Adipose tissue (tissue), 3 donors: ENCODE results near the gene AVEN. TPM values are rescaled to one million over a fixed set of nuclear protein-coding genes. Genes with fewer than 3 reads are reported as not detected.

Experiments used
- H3K27ac ChIP-seq: one replicate; pipeline ENCODE4 v1.5.1; 2013; ENCODE audit warnings: low read depth, low read length
- whole genome bisulfite sequencing, 3 donors: extraction: QIAGEN DNeasy Blood & Tissue Kit; methylation state at CpG; one replicate each; pipeline ENCODE4 v1.1.7; 2013; 5-methylcytosine and 5-hydroxymethylcytosine counted together
- polyA plus RNA-seq, 3 donors: library from polyadenylated mRNA; stranded (reverse); fragments of 200-250 nt; gene quantifications; one replicate each; pipeline ENCODE4 v1.2.3, GENCODE V29; 2013
- donor health status: healthy with polysubstance abuse.
- donor health status: Bipolar disorder and iron deficiency.
- donor health status: healthy.

AVEN gene
- polyA plus RNA-seq, 3 donors, result 12.9 to 18.6 (median 16.2) TPM

DNA sequence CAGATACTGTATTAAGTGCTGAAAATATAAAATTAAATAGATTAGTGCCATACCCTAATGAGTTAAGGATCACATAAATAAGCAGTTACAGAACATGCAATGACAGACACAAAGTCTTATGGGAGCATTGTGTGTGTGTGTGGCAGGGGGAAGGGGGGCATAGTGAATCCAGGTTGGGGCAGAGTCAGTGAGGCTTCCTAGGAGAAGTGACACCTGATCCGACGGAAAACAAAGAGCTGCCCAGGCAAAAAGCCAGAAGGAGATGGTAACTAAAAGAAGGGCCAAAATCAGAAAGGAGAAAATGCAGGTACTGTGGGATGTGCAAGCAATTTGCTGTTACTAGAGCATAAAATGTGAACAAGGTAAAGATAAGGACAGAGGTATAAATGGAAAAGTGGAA lies 150.8 kb downstream of the AVEN start:
- 47 to 71% (median 71%) methylated on average over 2 of the region's 2 CpGs for WGBS, 3 donors

DNA sequence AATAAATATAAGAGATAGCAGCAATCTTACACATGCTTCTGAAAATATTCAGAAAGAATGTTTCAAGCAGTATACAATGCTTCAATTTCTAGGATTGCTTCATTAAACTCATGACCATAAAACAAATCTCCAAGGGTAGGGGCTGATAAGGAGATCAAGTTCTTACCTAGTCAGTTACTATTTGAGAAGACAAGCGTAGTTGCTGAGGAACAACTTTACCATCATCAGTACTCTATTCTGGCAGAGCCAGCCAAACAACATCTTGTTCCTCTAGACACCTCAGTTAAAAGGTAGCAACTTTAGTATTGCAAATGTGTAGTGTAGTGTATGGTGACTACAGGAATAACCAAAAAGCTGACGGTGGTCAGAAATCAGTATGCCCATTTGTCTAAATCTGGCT lies 156.1 kb downstream of the AVEN start:
- 91 to 95% (median 92%) methylated on average over 2 of the region's 2 CpGs for WGBS, 3 donors
- no peak overlapping the region for H3K27ac ChIP-seq

More for the DNA sequence above, 150.8 kb downstream of the AVEN start:
- no peak overlapping the region for H3K27ac ChIP-seq

DNA sequence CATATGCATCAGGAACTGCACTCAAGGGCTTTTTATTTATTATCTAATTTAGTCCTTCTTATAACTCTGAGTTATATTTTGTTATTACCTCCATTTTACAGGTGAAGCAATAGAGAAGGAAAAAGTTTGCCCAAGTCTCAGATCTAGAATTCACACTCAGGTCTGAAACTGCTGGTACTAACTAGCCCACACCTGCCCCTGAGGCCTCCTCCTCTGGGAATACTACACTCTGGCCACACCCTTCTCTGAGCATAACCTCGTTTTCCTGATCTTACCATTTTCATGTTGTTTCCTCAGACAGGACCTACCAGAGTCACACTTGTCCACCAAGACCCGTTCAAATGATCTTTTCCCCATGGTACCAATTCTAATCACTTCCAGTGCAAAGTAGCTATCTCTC lies 164.8 kb downstream of the AVEN start:
- no peak overlapping the region for H3K27ac ChIP-seq
- WGBS, 3 donors, result 86 to 88% (median 88%) methylated on average over 2 of the region's 2 CpGs

DNA sequence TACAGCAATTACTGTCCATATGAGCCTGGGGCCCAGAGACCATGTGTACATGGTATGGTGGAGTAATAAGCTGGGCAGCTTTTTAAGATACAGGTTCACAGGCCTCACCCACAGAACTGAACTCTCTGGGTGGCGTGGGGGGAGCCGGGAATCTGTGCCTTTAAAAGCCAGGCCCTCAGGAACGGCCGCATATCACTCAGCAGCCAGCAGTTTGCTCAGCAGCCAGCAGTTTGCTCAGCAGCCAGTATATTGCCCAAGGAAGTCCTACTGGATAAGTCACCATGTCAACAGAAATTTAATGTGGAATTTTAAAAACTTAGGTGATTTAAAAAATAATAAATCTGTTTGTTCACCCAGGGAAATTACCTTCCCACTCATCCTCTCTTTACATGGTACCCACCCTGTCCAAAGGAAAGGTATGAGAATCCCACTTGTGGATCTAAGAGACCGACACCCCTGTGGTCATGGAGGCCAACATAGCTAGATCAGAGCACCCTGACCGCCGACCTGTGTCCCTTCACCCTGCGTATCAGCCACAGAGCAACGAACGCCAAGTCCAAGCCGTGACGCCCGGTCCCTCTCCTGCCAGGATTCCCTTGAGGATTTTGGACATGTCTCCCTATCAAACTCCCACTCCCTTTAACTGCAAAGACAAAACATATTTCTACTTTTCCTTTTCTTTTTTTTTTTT lies 166.4 kb downstream of the AVEN start:
- H3K27ac ChIP-seq, result no peak overlapping the region
- 82 to 87% (median 86%) methylated on average over 13 of the region's 13 CpGs for WGBS, 3 donors

DNA sequence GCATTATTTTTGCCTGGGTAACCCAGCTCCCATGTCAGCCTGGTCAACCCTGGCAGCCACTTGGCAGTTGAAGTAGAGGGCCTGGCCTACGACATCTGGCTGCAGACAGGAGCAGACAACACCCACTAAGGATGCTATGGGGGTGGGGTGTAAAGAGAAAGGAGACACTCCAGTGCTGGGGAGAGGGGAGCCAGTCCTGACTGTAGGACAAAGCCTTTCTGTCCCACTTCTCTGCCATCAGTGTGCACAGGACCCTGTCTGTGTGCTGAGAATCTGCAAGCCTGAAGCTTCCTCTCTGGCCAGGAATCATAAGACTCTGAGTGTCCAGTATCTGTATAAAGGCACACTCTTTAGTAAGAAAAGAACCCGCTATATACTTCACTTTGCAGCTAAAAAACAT lies 167.0 kb downstream of the AVEN start:
- no peak overlapping the region for H3K27ac ChIP-seq
- WGBS, 3 donors, result 92 to 98% (median 94%) methylated on average over 2 of the region's 2 CpGs

DNA sequence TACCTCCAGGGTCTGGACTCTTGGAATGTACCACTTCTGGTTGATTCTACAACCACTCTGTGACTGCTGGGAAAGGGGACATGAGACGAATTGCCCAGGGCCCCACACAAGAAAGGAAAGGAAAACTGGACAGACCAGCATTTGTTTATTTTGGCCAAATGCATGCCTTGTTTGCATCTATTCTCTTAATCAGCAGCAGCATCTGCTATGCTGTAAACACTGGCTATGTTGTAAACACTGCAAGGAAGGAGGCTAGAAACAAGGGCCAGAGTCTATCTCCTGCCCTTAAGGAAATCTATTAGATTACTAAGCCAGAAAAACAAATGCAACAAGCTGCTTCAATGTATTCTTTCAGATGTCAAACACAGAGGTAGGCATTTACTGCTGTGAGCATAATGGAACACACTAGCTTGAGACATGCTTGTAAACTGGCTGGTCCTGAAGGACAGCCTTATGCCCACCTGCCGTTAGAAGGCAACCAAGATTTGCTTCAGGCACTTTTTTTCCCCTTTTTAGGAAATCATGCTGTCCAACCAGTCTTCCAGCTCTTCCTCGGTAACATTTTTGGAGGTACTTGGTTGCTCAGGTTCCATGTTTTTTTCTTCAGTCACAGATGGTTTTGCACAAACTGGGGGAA lies 172.8 kb downstream of the AVEN start:
- H3K27ac ChIP-seq, result no peak overlapping the region
- 67 to 82% (median 81%) methylated on average over 3 of the region's 3 CpGs for WGBS, 3 donors

DNA sequence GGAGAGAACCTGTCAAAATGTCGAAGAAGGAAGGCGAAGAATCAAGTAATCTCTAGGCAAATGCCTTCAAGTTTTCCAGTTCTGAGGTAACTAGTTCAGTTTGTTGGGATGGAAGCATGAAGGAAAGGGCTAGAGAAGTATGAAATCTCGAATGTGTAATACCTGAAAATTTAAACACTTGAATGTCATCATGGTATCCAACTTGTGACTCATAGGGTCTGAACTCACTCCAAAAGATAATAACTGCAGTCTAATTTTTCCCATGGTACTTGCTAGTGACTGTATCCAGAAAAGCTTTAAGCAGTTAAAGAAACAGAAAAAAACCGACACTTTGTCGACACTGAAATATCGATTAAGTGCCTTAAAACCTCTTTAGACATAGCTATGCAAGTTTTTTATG lies 173.6 kb downstream of the AVEN start:
- WGBS, 3 donors, result 68 to 95% (median 76%) methylated on average over 6 of the region's 6 CpGs
- no peak overlapping the region for H3K27ac ChIP-seq

DNA sequence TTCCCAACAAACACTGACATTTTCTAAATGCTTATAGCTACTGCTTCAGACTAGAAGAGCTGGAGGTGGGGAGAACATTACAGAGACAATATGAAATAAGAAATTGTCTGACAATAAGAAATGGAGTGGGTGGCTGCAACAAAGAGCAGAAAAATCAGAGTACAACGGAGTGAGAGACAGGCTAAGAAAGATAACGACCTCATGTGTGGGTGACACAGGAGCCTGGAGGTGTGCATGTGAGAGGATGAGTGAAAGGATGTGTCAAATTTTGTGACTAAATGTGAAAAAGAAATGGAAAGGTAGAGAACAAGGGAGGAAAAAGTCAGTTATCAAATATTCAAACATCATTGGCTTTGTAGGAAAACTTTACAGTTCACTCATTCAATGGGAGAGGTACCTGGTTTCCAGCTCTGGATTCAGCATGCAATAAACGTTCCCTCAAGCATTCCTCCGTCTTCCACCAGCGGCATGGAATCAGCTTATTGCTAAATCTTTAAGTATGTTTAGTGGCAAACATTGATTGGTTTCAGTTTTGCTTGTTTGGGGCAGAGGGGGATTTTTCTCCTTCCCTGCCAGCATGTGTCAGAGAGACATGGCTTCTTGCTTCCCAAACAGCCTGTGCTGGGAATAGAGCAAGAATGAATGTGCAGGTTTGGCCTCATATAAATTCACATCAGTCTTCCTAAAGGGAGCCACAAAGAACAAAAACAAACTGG lies 174.5 kb downstream of the AVEN start:
- no peak overlapping the region for H3K27ac ChIP-seq
- WGBS, 3 donors, result 85 to 89% (median 87%) methylated on average over 5 of the region's 5 CpGs

DNA sequence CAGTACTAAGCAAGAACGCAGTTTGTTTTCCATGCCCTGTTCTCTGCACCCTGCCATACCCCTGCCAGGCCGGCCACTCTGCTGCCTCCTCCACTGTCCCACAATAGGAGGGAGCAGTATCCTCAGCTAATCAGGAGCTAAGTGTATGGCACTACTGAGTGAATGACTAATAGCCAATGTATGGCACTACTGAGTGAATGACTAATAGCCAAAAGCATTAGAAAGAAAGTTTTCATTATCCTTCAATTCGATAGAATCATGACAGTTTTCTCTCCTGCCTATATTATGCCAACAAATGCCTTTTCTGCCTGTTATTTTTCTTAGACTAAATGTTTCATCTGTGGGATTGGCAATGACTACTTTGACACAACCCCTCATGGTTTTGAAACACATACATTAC lies 178.2 kb downstream of the AVEN start:
- no peak overlapping the region for H3K27ac ChIP-seq
- 93 to 97% (median 94%) methylated on average over 3 of the region's 3 CpGs for WGBS, 3 donors

DNA sequence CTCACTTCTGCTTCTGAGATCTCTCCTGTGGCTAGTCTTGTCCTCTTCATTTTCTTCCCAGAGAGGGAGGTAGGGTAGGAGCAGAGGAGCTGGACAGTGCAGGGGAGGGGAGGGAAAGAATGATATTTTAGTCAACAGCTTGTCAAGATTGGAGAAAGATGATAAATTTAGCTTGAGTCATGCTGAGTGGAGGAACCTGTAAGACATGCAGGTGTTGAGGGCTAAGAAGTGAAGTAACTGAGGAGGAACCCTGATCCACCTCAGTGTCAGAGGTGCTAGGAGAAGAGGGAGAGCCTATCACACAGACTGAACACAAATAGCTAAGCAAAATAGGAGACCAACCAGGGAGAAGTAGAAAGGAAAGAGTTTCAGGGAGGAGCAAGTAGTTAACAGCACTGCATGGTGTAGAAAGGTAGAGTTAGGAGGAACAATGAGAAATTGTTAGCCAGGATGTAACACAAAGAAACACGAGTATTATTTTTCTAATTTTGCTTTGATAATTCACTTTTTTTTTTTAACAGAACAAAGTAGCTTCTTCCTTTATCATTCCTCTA lies 178.9 kb downstream of the AVEN start:
- no peak overlapping the region for H3K27ac ChIP-seq
- 79 to 89% (median 85%) methylated on average over 1 of the region's 1 CpG for WGBS, 3 donors

DNA sequence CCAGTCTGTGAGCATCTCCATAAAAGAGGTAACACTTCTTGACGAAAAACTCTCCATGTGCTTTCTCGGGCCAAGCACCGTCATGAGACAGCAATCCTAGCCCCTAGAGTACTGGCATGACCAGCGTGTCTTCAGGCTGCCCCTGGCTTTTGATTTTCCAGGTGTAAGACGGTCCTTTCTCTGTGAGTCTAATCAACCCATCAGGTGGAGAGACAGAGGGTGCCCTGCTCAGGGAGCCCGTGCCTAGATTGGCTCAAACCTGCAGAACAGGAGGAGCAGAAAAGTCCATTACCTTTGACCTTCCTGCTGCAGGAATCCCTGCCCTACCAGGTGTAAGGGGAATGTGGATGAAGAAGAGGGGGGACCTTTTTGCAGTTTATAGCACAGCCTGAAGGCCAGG lies 180.2 kb downstream of the AVEN start:
- 92 to 94% (median 93%) methylated on average over 6 of the region's 6 CpGs for whole genome bisulfite sequencing, 3 donors
- H3K27ac ChIP-seq, result no peak overlapping the region

DNA sequence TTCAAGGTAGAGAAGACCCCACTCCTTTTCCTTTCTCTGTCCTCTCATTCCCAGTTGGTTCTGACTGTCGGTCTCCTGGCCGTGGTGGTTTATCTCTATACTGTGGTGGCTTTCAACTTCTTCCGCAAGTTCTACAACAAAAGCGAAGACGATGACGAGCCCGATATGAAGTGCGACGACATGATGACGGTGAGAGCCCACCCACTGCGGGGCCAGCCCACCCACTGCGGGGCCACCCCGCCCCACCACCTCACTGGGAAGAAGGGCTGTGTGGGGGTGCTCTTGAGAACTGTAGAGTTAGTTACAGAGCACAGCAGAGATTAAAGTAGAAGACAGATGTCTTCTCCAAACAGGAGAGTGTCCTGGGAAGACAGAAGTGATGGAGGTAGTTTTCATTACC lies 181.3 kb downstream of the AVEN start:
- 96 to 98% (median 97%) methylated on average over 13 of the region's 13 CpGs for WGBS, 3 donors
- H3K27ac ChIP-seq, result no peak overlapping the region

DNA sequence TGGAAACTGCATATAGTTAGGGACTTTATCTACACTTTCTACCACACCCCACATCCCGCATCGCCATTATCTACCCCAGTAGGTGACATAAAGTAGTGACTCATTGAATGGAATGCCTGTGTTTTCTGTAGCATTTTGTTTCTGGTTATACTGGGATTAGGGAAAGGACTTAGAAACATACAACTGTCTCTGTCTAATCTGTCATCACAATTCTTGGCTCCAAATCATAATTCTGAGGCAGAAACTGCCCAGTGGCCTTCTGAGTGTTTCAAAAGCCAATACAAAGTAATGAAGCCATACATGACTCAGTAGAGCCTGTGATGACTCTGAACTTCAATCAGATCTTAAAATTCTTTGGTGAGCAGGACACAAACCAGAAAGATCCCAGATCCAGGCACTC lies 186.4 kb downstream of the AVEN start:
- 74 to 85% (median 75%) methylated on average over 2 of the region's 2 CpGs for WGBS, 3 donors
- H3K27ac ChIP-seq, result no peak overlapping the region

DNA sequence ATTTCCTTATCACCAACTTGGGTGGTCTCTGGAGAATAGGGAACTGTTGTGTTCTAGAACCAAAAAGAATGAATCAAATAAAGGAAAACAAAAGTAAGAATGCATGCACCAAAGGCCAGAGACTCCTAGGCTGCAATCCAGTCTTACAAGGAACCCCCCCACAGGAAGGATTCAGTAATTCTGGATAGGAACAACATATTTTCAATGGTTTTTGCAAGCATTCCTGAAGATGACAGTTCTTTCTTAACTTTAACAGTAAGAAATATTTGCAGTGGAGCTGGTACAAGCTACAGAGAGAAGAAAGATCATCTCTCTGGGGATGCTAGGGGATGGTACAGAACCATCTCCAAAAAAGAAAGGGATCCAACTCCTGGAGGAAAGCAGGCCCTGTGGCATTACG lies 186.9 kb downstream of the AVEN start:
- no peak overlapping the region for H3K27ac ChIP-seq
- 80 to 88% (median 88%) methylated on average over 1 of the region's 1 CpG for WGBS, 3 donors

DNA sequence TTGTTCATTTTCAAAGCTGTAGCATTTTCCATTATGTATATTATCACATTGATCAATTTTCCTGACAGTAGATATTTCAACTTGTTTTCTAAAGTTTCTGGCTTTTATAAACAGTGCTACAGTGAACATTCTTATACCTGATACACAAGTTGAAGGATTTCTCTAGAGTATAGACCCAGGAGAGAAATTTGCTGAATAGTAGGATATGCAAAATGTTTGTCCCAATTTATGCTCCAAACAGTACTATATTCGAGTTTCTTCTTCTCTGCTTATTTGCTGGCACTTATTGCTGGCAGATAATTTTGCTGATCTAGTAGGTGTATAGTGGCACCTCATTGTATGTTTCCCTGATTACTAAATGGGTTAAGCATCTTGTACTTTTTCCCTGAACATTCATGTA lies 187.9 kb downstream of the AVEN start:
- WGBS, 3 donors, result 79 to 88% (median 88%) methylated on average over 1 of the region's 1 CpG
- no peak overlapping the region for H3K27ac ChIP-seq

DNA sequence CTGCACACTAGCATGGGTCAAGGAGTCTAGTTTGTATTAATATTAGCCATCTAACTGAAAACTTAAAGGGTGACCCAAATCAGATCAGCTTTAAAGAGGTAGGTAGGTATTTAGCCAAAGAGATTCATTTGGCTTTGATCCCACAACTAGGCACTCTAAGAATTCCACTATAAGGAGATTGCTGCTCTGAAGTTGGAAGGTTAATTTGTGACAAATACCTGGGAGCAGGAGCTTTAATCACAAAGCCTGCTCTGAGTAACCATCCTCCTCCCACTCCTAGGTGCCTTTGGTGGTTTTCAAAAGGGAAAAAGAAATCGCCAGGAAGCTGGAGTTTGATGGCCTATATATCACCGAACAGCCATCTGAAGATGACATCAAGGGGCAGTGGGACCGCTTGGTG lies 191.0 kb downstream of the AVEN start:
- H3K27ac ChIP-seq, result no peak overlapping the region
- 74 to 95% (median 90%) methylated on average over 3 of the region's 3 CpGs for WGBS, 3 donors

DNA sequence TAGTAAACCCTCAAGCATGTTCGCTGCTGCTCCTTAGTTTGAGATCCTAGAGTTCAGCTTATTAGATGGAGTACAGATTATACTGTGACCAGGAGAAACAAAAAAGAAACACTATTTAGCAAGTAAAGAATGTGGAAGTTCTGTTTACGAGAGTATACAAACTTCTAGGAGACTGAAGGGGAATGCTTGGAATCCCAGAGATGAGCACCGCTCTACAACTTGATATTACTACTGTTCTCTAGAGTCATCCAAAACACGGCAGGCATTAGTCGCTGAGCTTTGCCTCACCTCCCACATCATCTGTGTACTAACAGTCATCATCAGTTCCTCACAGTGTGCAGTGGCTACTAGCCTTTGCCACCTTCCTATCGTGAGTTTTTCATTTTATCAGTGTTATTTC lies 192.1 kb downstream of the AVEN start:
- H3K27ac ChIP-seq, result no peak overlapping the region
- 49 to 84% (median 72%) methylated on average over 6 of the region's 6 CpGs for WGBS, 3 donors

DNA sequence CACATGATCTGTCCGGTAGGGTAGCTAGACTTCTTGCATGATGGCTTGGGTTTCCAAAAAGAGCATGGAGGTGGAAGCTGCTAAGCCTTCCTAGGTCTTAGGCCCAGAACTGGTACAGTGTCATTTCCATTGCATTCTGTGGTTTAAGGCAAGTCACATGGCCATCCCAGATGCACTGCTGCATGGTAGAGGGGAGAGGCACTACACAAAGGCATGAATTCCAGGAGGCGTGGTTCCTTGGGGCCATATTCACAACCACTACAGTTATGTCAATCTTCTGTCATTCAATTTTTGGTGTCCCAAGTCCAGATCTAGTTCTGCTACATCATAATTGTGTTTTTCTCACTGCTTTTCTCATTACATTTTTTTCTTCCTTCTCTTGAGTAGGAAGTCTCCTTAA lies 192.9 kb downstream of the AVEN start:
- WGBS, 3 donors, result 93 to 97% (median 95%) methylated on average over 2 of the region's 2 CpGs
- no peak overlapping the region for H3K27ac ChIP-seq

DNA sequence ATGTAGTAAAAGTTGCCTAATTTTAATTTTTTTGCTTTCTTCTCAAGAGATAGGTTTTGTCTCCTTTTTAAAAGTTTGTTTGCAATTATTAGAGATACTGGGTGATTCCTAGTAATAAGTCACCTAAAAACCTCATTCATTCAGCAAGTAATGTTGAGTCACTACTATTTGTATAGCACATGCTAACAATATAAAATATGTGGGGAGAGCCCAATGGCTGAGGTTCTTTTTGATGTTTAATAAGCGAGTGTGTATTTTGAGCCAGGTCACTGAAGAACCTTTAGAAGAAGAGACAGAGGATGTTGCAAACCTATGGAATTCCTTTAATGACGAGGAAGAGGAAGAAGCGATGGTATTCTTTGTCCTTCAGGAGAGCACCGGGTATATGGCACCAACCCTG lies 194.4 kb downstream of the AVEN start:
- no peak overlapping the region for H3K27ac ChIP-seq
- WGBS, 3 donors, result 83 to 89% (median 89%) methylated on average over 4 of the region's 4 CpGs
